Lung (tissue), 12 donors: ENCODE results near the gene MARK4. TPM values are rescaled to one million over a fixed set of nuclear protein-coding genes. Genes with fewer than 3 reads are reported as not detected.

Experiments used
- ATAC-seq: fragments of 200-7000 bp; cut with Tn5 transposase; one replicate; pipeline ENCODE4 v1.9.1; 2020; ENCODE audit warnings: moderate number of reproducible peaks; ENCODE audit not compliant: insufficient read depth, low FRiP score
- DNase-seq, 3 donors: peaks; one replicate each; pipeline ENCODE4 v3.0.0-alpha.2; 2013 to 2017
- H3K27ac ChIP-seq, 2 donors: one replicate each; pipeline ENCODE4 v1.5.1; 2013; ENCODE audit warnings: mild to moderate bottlenecking in 2 of 2, moderate library complexity in 2 of 2, control low read depth in 1 of 2, inconsistent platforms in 1 of 2, low read depth in 1 of 2, low read length in 1 of 2
- H3K27me3 ChIP-seq, 3 donors: one replicate each; pipeline ENCODE4 v1.5.1; 2013; ENCODE audit warnings: low read length in 2 of 3; ENCODE audit not compliant: control insufficient read depth in 3 of 3, insufficient read depth in 3 of 3
- H3K36me3 ChIP-seq, 4 donors: one replicate each; pipeline ENCODE4 v1.5.1; 2013; ENCODE audit warnings: low read length in 4 of 4, mild to moderate bottlenecking in 1 of 4, moderate library complexity in 1 of 4; ENCODE audit not compliant: control insufficient read depth in 4 of 4, insufficient read depth in 4 of 4
- H3K4me1 ChIP-seq, 5 donors: one replicate each; pipeline ENCODE4 v1.5.1; 2013; ENCODE audit warnings: low read length in 5 of 5, mild to moderate bottlenecking in 2 of 5, moderate library complexity in 1 of 5; ENCODE audit not compliant: control insufficient read depth in 5 of 5, insufficient read depth in 5 of 5
- H3K4me3 ChIP-seq: one replicate; pipeline ENCODE4 v1.5.1; 2013; ENCODE audit warnings: mild to moderate bottlenecking, control low read depth, moderate library complexity
- H3K9ac ChIP-seq, 2 donors: one replicate each; pipeline ENCODE4 v1.5.1; 2013; ENCODE audit warnings: low read length in 2 of 2, control low read depth in 1 of 2; ENCODE audit not compliant: insufficient read depth in 1 of 2
- H3K9me3 ChIP-seq, 4 donors: one replicate each; pipeline ENCODE4 v1.5.1; 2013; ENCODE audit warnings: low read length in 3 of 4, mild to moderate bottlenecking in 1 of 4, moderate library complexity in 1 of 4; ENCODE audit not compliant: control insufficient read depth in 4 of 4, insufficient read depth in 3 of 4
- CTCF ChIP-seq: IDR thresholded peaks from 2 replicates; pipeline ENCODE4 v1.5.1; 2012; ENCODE audit warnings: mild to moderate bottlenecking; ENCODE audit errors: control extremely low read depth, extremely low read depth
- WGBS, 2 donors: extraction: QIAGEN DNeasy Blood & Tissue Kit; methylation state at CpG; one replicate each; pipeline ENCODE4 v1.1.7; 2013; 5-methylcytosine and 5-hydroxymethylcytosine counted together
- polyA plus RNA-seq, 2 donors: library from polyadenylated mRNA; stranded (reverse); fragments of 200-250 nt; gene quantifications; one replicate each; pipeline ENCODE4 v1.2.1, GENCODE V29; 2013
- total RNA-seq, 2 donors: library from RNA; depleted of rRNA in 1 of 2; stranded (reverse); fragments of >200 nt in 1 of 2; gene quantifications; one replicate each; pipeline ENCODE4 v1.2.1, GENCODE V29; 2014 to 2021
- donor health status: control.
- donor health status: control.
- donor health status: Bipolar disorder and iron deficiency.
- donor health status: healthy.
- donor health status: DM: yes; HTN: yes; CAD: no.

Gene MARK4
- total and polyA plus RNA-seq, 4 donors, result 12.6 to 47.0 (median 20.6) TPM

DNA sequence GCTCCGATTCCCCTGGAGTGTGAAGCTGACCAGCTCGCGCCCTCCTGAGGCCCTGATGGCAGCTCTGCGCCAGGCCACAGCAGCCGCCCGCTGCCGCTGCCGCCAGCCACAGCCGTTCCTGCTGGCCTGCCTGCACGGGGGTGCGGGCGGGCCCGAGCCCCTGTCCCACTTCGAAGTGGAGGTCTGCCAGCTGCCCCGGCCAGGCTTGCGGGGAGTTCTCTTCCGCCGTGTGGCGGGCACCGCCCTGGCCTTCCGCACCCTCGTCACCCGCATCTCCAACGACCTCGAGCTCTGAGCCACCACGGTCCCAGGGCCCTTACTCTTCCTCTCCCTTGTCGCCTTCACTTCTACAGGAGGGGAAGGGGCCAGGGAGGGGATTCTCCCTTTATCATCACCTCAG is 51.3 kb downstream of the MARK4 start:
- H3K9me3 ChIP-seq, result no peaks in the 10 kb centered on the region
- peaks cover 0 to 23% (median 7%) of the 10 kb centered on the region in 4 donors for H3K36me3 ChIP-seq
- ATAC-seq (no peak), DNase-seq (no peak)
- TF ChIP-seq CTCF, result no peak
- H3K4me3 ChIP-seq, result no peak overlapping the region
- no peak overlapping the region for H3K9ac ChIP-seq
- H3K27me3 ChIP-seq, result no peaks in the 10 kb centered on the region
- no peak overlapping the region for H3K27ac ChIP-seq
- no peaks in the 10 kb centered on the region for H3K4me1 ChIP-seq
- WGBS, 2 donors, result 93 to 96% methylated on average over 27 of the region's 27 CpGs

- Histone ChIP-seq H3K9ac (no peak overlapping the region), H3K27me3 (no peaks in the 10 kb centered on the region), H3K9me3 (no peaks in the 10 kb centered on the region), H3K36me3 (peaks cover 0 to 17% (median 6%) of the 10 kb centered on the region in 4 donors), H3K4me3 (no peak overlapping the region), H3K27ac (no peak overlapping the region), H3K4me1 (no peaks in the 10 kb centered on the region)
- 93 to 95% methylated on average over 12 of the region's 12 CpGs for WGBS, 2 donors
- ATAC-seq (no peak), DNase-seq (no peak)
- no peak for TF ChIP-seq CTCF
Observed at GRCh38 chr19:45303269-45304060, 52.4 kb downstream of the MARK4 start.

DNA sequence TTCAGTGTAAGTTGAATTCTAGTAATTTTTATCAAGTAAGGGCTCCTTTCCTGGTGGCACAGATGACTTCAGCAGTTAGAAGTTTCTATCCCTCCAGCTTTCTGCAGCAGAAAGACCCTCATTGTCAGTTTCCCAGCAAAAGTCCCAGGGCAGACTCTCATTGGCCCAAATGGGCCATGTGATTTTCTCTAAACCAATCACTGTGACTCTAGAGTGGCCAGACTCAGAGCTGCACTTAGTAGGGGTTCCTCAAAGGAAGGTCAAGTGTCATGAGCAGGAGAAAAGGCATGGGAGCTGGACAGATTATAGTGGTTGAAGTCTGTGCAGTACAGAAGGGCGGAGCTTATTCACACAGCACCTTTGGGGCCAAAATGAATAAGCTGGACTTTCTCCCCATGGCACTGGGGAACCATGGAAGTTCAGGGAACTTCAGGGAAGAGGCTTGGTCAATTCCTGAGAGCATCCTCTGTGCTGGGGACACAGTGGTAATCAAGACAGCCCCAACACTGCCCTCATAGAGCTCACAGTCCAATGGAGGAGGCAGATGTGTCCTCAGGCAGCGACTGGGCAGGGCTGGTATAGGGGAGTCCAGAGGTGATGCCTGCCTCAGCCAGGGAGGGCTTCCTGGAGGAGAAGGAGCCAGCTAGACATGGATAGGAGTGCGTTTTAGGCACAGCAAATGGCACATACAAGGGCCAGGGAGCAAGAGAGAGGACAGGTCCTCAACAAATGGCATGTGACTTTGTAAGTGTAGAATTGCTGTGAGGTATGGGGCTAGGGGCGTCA is 53.3 kb downstream of the MARK4 start:
- ATAC-seq (no peak), DNase-seq (no peak)
- no peak for TF ChIP-seq CTCF
- H3K36me3 ChIP-seq, result peaks cover 0 to 15% (median 4%) of the 10 kb centered on the region in 4 donors
- H3K4me3 ChIP-seq, result no peak overlapping the region
- 73 to 82% methylated on average over 4 of the region's 4 CpGs for WGBS, 2 donors
- H3K27me3 ChIP-seq, result no peaks in the 10 kb centered on the region
- no peaks in the 10 kb centered on the region for H3K4me1 ChIP-seq
- no peak overlapping the region for H3K27ac ChIP-seq
- H3K9me3 ChIP-seq, result no peaks in the 10 kb centered on the region
- no peak overlapping the region for H3K9ac ChIP-seq
